ENCODE measurements around the gene ATP6V0D1.

GRCh38 chr16:67456391-67457081 lies 24.4 kb downstream of the ATP6V0D1 start:
- TF ChIP-seq CTCF (IDR thresholded peaks at IDR 0.05 in 8 of 11, conservative IDR thresholded peaks at IDR 0.05 in 3 of 11) (peak in 5 of 11 experiments; percentile 10 to 25 (median 12)), POLR2A (IDR thresholded peaks at IDR 0.05) (no peak), POLR2AphosphoS5 (IDR thresholded peaks at IDR 0.05) (no peak)
